Calu3 (cell line): Measurements from ENCODE around the gene MPIG6B. TPM values are rescaled to one million over a fixed set of nuclear protein-coding genes. Genes with fewer than 3 reads are reported as not detected.

ENCODE experiments used
- BruUV-seq: library from RNA; stranded (reverse); fragments of 400-500 nt; replicated peaks from 2 replicates; lab custom pipeline; 2021; lab: Mats Ljungman, UMichigan
- CTCF ChIA-PET: fragments of 300-600 bp; sonication (Branson Sonifier 250); formaldehyde crosslinking; loops from one replicate; lab custom pipeline; 2022; ENCODE audit warnings: antibody characterized with exemption; lab: Charles Lee
- DNase-seq: peaks from one replicate; pipeline ENCODE4 v3.0.0; 2022
- H3K27ac Mint-ChIP-seq: one replicate; pipeline ENCODE4 v1.8.0; 2022; ENCODE audit warnings: mixed read lengths; ENCODE audit not compliant: unreplicated experiment
- H3K27me3 Mint-ChIP-seq: one replicate; pipeline ENCODE4 v1.8.0; 2022; ENCODE audit warnings: mixed read lengths; ENCODE audit not compliant: unreplicated experiment
- H3K36me3 Mint-ChIP-seq: one replicate; pipeline ENCODE4 v1.8.0; 2022; ENCODE audit warnings: mild to moderate bottlenecking, moderate library complexity, mixed read lengths; ENCODE audit not compliant: insufficient read depth, unreplicated experiment
- H3K4me1 Mint-ChIP-seq: one replicate; pipeline ENCODE4 v1.8.0; 2022; ENCODE audit warnings: mild to moderate bottlenecking, low read depth, mixed read lengths; ENCODE audit not compliant: unreplicated experiment
- H3K4me3 Mint-ChIP-seq: one replicate; pipeline ENCODE4 v1.8.0; 2022; ENCODE audit warnings: mild to moderate bottlenecking, low read depth, moderate library complexity, mixed read lengths; ENCODE audit not compliant: unreplicated experiment
- H3K9me3 Mint-ChIP-seq: one replicate; pipeline ENCODE4 v1.8.0; 2022; ENCODE audit warnings: low read depth, mixed read lengths; ENCODE audit not compliant: unreplicated experiment
- intact Hi-C: fragments of 100-400 bp; cut with micrococcal nuclease; formaldehyde crosslinking; loops from one replicate; pipeline ENCODE4 v1.10.0; 2022; ENCODE audit not compliant: unreplicated experiment
- total RNA-seq: library from RNA; stranded (reverse); gene quantifications from 2 replicates; pipeline ENCODE4 v1.2.3, GENCODE V29; 2022
- TF ChIP-seq, protein P1 (sequence below): fragments of 200-600 bp; IDR thresholded peaks from one replicate; pipeline ENCODE4 v1.8.0; 2022; ENCODE audit warnings: antibody characterized with exemption; ENCODE audit not compliant: unreplicated experiment

The MPIG6B gene
- total RNA-seq, 1 experiment from 2014 or later: not detected

DNA sequence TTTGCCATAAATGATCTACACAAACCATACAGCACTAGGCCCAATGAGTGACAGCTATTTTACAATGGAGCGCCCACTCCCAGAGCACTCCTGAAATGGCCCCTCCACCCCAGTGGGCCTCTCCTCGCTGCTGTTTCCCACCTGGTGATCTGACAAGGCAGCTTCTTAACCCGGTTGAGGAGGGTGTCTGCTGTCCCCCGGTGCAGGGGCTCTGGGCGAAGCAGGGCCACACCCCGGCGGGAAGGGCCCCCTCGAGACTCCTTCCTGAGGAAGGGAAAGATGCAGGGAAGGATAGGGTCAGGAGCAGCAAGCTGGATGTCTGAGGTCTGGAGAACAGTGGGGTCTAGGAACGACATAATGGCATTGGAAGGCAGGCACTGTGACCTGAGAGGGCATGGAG lies 30.3 kb upstream of the MPIG6B start:
- Mint-ChIP-seq H3K27me3 (no peaks in the 10 kb centered on the region), H3K4me1 (peaks cover 16% of the 10 kb centered on the region), H3K27ac (no peak overlapping the region), H3K4me3 (no peak overlapping the region), H3K9me3 (no peaks in the 10 kb centered on the region), H3K36me3 (peaks cover 47% of the 10 kb centered on the region)
- intact Hi-C loops: no loop called here
- TF ChIP-seq, protein P1, sequence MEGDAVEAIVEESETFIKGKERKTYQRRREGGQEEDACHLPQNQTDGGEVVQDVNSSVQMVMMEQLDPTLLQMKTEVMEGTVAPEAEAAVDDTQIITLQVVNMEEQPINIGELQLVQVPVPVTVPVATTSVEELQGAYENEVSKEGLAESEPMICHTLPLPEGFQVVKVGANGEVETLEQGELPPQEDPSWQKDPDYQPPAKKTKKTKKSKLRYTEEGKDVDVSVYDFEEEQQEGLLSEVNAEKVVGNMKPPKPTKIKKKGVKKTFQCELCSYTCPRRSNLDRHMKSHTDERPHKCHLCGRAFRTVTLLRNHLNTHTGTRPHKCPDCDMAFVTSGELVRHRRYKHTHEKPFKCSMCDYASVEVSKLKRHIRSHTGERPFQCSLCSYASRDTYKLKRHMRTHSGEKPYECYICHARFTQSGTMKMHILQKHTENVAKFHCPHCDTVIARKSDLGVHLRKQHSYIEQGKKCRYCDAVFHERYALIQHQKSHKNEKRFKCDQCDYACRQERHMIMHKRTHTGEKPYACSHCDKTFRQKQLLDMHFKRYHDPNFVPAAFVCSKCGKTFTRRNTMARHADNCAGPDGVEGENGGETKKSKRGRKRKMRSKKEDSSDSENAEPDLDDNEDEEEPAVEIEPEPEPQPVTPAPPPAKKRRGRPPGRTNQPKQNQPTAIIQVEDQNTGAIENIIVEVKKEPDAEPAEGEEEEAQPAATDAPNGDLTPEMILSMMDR: no peak
- CTCF ChIA-PET: interaction anchor here (1.9 kb wide), 1 partner anchor 47 kb away, joined by 4 read pairs; the partner anchor contains the start of gene MSH5
- no peak for DNase-seq
- BruUV-seq: no TSS peak

DNA sequence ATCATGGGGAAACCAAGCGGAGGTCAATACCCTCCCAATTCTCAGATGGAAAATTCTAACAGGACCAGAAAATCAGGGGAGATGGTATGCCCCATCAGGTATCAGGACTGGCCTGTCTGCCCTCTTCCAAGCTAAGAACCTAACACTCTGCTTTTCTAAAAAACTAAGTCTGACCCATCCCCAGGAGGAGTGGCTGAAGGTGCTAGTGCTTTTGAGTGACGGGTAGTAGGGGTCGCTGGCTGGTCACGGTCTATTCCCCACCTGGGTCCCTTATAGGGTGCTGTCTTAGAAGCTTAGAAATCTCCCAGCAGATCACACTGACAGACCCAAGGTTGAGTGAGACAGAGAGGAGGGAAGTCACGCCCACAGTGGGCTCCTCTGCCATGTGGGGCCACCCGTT lies 29.6 kb upstream of the MPIG6B start:
- peaks cover 43% of the 10 kb centered on the region for H3K36me3 Mint-ChIP-seq

DNA sequence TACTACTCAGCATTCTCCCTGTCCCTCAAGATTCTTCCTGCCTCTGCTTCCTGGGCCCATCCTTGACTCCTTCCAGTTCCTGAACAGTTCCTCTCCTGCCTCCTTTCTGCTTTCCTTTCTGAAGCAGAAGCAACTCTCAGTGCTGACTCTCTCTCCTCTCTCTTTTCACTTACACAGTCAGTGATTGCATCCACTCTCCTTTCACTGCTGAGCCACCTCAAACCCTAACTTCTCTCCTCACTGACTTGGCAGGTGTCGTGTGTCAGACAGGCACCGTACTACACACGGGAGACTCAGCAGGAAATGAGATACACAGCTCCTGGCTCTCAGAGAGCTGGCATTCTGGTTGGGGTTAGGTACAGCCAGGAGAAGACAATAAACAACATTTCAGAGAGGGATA lies 25.6 kb upstream of the MPIG6B start:
- H3K4me1 Mint-ChIP-seq: no peaks in the 10 kb centered on the region
- H3K36me3 Mint-ChIP-seq: peaks cover 36% of the 10 kb centered on the region
- no peak overlapping the region for H3K27ac Mint-ChIP-seq
- H3K9me3 Mint-ChIP-seq: no peaks in the 10 kb centered on the region
- no peak overlapping the region for H3K4me3 Mint-ChIP-seq
- CTCF ChIA-PET: interaction anchor here (0.7 kb wide), 1 partner anchor 253 kb away, joined by 3 read pairs; no protein-coding TSS in a partner anchor
- H3K27me3 Mint-ChIP-seq: no peaks in the 10 kb centered on the region
- intact Hi-C loops: no loop called here
- TF ChIP-seq, protein P1: no peak
- DNase-seq: no peak
- BruUV-seq: no TSS peak

More for the DNA sequence above, 29.6 kb upstream of the MPIG6B start:
- no peaks in the 10 kb centered on the region for H3K27me3 Mint-ChIP-seq
- intact Hi-C loops: no loop called here
- H3K9me3 Mint-ChIP-seq: no peaks in the 10 kb centered on the region
- no peak overlapping the region for H3K27ac Mint-ChIP-seq
- no peak overlapping the region for H3K4me3 Mint-ChIP-seq
- TF ChIP-seq, protein P1: no peak
- CTCF ChIA-PET: interaction anchor here (0.8 to 1.9 kb wide), 2 partner anchors 46 to 116 kb away, joined by 3 to 4 read pairs; partner anchors contain the start of gene MSH5
- H3K4me1 Mint-ChIP-seq: peaks cover 16% of the 10 kb centered on the region
- BruUV-seq: no TSS peak
- DNase-seq: no peak

DNA sequence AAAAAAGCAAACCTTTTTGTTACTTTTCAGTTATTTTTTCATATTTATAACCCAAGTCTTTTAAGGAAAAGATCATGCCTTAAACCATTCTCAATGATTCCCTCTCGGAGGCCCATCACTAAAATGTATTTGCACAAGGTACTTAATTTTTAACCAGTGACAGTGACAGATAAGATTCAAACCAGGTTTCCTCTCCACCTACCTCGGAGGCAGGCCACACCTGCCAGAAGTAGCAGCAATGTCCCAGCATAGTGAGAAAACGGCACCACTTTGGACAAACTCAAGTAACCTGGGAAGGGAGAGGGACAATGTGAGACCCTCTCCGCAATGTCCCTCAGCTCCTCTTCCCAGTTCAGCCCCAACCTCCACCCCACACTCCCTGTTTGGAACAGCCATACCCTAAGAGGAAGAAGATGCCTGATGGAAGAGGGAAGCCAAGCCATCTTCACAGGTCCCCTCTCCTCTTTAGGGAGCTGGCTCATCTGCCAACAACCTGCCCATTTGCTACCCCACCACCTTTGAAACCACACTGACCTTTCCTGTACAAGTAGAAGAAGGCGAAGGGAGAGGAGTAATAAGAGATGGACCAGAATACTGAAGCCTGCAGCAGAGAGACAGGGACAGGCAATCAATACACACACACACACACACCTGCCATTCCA lies 22.3 kb upstream of the MPIG6B start:
- CTCF ChIA-PET: interaction anchor here (0.8 to 1.0 kb wide), 2 partner anchors 11 to 29 kb away, joined by 3 read pairs; no protein-coding TSS in a partner anchor
- intact Hi-C loops: loop anchor here (5.0 kb wide), 1 partner anchor 36 kb away; the partner anchor contains the start of gene CLIC1
- H3K4me3 Mint-ChIP-seq: no peak overlapping the region
- no peaks in the 10 kb centered on the region for H3K27me3 Mint-ChIP-seq
- BruUV-seq: no TSS peak
- TF ChIP-seq, protein P1: no peak
- H3K4me1 Mint-ChIP-seq: peaks cover 7% of the 10 kb centered on the region
- DNase-seq: no peak
- H3K27ac Mint-ChIP-seq: no peak overlapping the region
- H3K36me3 Mint-ChIP-seq: peaks cover 28% of the 10 kb centered on the region
- H3K9me3 Mint-ChIP-seq: no peaks in the 10 kb centered on the region
